GM18858 (cell line): ENCODE results near the gene AKT1.

Experiments used
- ATAC-seq: cut with Tn5 transposase; IDR thresholded peaks from one replicate; pipeline ENCODE4 v1.9.1; 2021; ENCODE audit not compliant: unreplicated experiment

The AKT1 gene

DNA sequence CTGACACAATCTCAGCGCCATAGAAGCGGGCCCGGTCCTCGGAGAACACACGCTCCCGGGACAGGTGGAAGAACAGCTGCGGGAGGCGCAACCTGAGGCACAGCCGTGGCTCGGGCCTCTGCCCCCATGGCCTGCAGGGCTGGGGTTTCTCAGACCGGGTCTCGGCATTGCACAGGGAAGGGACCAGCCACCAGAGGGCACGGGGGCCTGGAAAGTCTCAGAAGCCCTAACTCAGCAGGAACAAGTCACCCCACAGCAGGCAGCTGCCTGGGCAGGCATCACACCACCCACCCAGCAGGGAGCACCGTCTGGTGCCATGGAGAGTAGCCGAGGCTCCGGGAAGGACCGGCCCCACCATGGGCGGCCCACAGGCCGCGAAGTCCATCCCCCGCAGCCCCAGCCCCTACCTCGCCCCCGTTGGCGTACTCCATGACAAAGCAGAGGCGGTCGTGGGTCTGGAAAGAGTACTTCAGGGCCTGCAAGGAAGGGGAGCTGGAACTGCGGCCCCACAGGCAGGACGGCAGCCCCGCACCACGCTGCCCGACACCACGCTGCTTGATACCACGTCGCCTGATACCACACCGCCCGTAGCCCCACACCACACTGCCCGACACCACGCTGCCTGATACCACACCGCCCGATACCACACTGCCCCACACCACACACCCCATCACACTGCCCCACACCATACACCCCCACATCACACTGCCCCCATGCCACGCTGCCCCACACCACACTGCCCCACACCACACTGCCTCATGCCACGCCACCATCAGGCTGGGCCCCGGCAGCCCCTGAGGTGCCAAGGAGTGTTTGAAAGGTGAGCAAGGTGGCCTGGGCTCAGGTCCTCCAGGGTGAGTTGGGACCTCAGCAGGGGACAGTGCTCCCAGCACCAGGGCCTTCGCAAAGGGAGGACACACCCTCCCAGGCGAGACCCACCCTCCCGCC, 21.8 kb downstream of the AKT1 start:
- ATAC-seq: no peak

DNA sequence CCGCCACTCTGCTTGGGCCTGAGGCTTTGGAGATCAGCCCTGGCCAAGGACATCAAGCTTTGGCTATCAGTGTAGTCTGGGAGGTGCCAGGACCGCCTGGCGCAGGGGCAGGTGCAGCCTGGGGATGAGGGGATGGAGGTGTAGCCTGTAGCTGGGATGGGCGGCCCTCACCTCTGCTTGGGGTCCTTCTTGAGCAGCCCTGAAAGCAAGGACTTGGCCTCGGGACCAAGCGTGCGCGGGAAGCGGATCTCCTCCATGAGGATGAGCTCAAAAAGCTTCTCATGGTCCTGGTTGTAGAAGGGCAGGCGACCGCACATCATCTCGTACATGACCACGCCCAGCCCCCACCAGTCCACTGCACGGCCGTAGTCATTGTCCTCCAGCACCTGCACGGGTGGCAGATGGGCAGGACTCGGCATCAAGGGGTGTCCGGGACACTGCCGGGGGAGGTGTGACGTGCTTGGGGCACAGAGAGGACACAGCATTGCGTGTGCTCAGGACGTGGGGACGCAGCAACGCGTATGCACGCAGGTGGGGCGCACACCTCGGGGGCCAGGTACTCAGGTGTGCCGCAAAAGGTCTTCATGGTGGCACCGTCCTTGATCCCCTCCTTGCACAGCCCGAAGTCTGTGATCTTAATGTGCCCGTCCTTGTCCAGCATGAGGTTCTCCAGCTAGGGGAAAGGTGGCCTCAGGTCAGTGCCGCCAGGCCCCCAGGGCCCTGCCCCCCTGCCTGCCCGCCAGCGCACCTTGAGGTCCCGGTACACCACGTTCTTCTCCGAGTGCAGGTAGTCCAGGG, 22.6 kb downstream of the AKT1 start:
- no peak for ATAC-seq

DNA sequence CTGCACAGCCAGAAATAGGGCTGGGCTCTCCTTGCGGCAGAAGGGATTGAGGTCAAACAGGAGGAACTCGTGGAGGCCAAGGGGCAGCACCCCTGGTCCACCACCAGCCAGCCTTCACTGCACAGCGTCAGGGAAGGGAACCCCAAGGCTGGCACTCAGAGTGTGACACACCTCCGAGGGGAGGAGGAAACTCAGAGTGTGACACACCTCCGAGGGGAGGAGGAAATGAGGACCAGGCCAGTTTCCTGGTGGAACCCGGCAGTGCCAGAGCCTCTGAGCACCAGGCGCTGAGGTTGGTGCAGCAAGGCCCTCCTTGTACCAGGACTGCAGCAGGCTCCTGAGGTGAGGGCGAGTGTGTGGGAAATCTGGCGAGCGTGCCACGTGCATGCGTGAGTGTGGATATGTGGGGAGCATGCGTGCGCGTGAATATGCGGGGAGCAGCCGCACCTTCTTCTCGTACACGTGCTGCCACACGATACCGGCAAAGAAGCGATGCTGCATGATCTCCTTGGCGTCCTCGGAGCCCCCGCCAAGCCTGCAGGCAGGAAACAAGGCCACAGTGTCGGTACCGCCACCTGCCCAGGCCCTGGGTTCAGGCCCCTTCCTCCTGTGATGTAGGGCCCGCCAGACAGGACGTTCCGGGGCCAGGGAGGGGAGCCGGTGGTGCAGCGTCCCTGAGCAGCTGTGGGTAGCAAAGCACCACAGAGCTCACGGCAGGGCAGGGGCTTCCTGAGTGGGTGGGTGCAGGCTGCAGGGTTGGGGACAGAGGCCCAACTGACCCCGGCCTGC, 23.4 kb downstream of the AKT1 start:
- ATAC-seq: no peak

DNA sequence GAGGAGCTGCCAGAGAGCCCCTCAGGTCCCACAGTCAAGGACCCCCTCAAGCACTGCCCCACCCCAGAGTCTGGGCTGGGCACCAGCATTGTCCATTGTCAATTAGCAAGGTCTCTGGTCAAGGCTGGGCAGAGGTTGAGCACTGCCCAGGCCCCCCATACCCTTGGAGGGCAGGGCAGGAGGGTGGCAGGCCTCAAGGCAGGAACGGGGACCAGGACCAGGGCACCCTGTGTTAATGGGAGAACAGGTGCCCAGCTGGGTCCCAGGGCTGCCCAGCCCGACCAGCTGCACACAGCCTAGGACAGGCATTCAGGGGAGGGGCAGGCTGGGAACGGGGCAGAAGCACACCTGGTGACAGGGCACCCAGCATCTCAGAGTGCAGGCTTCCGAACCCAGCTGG, 24.2 kb downstream of the AKT1 start:
- no peak for ATAC-seq

DNA sequence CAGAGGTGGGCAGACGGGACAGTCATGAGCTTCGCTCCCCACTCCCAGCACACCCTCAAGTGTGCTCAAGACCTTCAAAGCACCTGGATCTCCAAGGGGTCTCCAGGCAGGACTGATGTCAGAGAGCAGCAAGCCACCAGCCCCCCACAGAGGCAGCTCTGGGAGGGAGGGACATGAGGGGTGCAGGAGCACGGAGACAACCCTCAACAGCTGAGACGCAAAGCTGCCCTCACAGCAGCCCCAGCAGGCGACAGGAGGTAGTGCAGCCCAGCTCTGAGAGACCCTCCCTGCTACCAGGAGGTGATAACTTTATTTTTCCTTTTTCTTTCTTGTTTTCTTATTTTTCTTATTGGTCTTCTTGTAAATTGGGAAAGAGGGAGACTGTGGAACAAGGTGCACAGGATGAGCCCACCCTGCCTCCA, 24.7 kb downstream of the AKT1 start:
- ATAC-seq: no peak

DNA sequence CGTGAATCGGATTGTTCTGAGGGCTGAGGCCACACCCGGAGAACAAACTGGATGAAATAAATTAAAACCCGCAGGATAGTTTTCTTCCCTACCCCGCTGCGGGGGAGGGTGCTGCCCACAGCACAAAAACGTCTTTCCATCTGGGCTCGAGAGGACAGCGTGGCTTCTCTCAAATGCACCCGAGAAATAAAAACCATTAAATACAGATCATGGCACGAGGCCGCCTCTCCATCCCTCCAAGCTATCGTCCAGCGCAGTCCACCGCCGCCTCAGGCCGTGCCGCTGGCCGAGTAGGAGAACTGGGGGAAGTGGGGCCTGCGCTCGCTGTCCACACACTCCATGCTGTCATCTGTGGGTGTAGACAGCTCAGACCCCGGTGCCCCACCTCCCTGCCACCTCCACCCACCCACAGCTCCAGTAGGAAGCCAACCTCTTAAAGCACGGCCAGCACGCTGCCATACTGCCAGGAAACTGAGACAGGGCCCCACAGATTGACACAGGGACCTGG, 25.4 kb downstream of the AKT1 start:
- ATAC-seq: no peak

DNA sequence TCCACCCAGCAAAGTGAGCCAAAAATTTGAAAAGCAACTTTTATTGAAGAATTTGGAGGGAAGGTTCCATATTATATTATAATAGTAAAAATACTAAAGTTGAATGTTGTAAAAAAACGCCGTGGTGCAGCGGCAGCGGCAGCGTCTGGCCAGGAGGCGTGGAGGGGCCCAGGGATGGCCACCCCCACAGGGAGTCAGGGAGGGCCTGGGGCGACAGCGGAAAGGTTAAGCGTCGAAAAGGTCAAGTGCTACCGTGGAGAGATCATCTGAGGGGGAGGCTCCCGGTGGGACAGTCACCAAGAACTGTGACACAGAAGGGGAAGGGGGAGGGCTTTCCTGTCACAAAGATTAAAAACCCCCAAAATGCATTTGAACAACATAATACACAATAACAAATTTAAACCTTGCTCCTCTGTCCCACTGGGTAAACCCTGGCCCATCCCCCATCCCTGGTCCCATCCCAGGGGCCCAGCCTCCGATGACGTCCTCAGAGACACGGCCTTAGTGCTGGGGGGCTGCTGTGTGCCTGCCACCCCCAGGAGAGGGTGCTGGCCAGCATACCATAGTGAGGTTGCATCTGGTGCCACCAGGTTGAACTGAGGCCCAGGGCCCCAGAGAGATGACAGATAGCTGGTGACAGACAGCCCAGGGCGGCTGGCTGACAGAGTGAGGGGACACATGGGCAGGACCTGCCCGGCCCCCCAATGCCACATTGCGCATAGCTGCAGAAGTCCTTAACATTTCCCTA, 26.1 kb downstream of the AKT1 start:
- no peak for ATAC-seq

DNA sequence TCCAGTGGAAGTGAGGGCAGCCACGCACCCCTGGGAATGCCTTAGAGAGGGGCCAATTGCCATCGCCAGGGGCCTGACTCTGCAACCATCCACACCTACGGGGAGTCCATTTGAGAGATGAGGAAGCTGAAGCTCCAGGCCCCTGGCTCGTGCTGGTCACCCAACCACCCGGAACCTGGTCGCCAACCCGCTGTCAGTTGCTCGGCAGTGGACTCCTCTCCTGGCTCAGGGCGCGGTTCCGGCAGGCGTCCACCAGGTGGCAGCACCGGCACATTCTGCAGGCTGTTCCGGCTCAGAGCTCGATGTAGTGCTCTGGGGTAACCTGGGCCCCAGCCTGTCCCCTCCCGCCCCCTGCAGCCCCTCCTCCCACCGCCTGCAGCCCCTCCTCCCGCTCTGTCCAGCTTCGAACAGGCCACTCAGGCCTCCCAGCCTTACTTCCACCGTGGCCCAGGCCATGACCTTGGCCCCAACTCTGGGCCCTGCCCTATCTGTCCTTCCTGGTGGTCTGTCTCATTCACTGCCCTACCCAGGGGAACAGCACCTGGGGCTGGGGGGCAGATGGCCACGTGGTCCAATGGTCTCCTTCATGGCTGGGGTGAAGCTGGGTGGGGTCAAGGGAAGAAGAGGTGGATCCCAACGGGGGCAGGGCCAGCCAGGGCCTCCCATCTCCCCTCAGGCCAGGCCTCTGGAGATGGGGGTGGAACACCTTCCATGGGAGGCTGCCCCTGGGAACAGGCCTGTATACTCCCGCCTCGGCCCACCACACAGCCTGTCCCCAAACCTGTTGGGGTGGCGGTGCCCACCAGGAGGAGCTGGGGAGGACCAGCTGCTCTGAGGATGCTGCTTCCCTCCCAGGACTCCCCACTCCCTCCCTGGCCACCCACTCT, 26.9 kb downstream of the AKT1 start:
- no peak for ATAC-seq

DNA sequence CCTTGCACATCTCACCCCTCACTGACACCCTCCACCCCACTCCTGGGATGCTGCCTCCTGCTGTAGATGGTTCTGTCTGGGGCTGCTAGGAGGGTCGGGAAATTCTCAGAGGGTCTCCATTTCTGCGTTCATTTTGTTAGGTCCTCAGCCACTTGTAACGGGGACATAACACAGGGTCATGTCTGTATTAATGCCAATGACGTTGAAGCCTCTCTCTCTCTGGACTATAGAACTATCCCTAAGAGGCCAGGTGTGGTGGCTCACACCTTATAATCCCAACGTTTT, 28.0 kb downstream of the AKT1 start:
- ATAC-seq: no peak

DNA sequence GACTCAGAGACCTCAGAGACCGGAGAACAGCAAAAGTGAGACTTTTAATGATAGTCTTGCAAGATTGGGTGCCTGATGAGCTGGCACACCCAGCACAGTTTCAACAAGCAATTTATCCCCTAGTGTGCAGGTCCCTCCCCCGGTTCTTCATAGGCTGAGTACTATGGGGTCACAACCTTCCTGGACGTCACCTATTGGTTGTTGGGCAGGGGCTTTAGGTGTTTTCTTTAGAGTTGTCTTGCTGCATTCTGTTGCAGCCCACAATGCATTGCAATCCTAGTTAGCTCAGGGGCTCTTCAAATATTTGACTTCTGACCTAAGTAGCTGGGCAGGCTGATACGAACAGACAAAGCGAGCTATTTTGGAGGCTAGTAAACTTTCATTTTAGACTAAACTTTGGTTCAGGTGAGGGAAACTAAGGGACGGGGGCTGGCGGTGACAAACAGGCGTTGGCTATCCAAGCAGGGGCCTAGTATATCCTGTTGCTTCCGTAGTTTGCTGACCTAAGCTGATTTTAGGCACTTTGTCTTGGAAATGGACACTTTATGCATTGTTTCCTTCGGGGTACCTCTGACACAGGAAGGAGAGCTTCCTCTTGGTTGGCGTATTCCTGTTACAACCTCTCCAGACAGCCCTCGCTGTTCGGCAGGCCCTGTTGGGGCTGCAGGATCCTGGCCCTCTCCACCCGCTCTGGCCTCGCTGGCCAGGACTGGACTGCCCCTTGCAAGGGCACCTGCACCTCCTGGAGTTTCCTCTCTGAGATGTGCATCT, 28.5 kb downstream of the AKT1 start:
- ATAC-seq: no peak

DNA sequence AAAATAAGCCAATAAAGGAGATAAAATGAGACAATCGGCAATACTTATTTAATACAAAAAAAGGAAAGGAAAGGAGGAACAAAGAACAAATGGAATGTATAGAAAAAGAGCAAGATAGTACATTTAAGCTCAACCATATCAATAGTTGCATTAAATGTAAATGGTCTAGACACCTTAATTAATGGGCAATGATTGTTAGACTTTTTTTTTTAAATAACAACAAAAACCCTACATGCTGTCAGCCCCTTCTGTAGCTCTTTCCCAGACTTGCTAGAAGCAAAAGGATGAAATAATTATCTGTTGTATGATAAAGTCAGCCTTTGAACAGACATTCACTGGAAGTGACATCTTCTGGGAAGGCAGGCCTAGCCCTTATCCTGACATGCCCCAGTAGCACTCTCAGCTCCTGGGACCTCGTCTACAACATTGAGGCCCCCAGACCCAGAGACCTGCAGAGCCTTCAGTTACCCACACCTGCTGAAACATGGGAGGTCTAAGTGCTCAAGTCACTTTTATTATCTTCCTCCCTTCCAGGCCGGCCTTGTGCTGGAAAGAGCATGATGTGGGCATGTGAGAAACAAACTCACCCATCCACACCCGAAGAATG, 29.2 kb downstream of the AKT1 start:
- no peak for ATAC-seq

DNA sequence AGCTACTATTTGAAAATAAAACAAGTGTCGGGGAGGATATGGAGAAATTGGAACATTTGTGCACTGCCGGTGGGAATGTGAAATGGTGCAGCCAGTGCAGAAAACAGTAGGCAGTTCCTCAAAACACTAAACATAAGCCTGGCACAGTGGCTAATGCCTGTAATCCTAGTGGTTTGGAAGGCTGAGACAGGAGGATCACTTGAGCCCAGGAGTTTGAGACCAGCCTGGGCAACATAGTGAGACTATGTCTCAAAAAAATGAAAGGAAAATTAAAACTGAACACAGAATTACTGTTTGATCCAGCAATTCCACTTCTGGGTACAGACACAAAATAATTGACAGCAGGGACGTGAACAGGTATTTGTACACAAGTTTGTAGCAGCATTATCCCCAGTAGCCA, 30.0 kb downstream of the AKT1 start:
- no peak for ATAC-seq

DNA sequence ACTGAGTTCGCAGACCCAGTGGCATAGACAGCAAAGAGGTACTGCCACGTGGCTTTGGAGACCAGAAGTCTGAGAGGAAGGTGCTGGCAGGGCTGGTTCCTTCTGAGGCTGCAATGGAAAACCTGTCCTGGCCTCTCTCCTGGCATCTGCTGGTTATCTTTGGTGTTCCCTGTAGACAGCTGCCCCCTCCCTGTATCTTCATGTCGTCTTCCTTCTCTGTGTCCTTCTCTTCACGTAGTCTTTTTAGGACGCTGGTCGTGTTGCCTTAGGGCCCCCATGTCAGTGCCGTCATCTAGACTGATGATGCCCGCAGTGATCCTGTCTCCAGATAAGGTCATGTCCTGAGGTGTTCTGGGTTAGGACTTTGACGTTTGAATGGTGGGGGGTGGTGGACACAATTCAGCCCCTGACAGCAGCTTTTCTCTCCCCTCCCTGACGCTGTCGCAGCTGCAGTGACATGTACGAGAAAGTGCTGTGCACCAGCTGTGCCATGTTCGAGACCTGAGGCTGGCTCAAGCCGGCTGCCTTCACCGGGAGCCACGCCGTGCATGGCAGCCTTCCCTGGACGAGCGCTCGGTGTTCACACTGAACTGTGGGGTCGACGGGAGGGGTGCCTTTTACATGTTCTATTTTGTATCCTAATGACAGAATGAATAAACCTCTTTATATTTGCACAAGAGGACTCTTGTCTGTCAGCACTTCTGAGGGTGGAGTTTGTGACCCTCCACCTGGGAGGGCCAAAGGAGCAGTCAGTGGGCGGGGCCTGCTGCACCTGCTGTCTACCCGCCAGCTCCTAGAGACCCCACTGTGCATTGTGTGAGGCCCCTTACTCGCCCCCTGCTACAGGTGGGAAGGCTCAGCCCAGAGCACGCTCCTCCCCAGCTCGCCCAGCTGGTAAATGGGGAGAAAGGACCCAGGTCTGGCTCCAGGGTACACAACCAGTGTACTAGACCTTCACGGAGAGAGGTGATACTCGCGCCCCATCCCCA, 36.3 kb downstream of the AKT1 start:
- ATAC-seq: no peak

DNA sequence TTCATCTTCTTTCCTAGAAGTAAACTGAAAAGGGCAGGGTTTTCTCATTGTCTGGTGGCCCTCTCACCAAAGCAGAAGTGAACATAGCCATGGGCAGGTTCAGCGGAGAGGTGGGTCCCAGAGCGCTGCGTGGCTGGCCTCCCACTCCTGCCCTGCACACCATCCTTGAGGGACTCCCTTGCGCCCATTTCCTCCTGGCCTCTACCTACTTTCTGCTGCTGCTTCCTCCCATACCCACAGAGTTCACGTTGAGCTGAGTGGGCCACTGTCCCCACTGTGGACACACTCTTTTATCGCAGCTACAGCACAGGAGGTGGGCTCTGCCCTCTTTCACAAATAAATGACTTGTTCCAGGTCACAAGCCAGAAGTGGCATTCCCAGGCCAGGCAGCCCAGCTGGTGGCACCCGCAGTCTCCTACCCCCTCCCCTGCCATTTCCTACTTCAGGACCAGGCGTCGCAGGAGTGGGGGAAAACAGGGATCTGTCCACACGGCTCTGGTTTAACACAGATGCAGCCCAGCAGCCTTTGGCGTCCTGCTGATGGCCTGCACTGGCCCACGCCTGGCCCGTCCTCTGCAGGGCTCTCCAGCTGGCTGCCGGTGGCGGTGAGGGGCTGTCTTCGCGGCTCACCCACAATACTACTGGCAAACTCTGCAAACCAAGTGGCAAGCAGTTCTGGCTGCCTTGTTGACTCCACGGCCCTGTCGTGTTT, 37.7 kb downstream of the AKT1 start:
- ATAC-seq: no peak

DNA sequence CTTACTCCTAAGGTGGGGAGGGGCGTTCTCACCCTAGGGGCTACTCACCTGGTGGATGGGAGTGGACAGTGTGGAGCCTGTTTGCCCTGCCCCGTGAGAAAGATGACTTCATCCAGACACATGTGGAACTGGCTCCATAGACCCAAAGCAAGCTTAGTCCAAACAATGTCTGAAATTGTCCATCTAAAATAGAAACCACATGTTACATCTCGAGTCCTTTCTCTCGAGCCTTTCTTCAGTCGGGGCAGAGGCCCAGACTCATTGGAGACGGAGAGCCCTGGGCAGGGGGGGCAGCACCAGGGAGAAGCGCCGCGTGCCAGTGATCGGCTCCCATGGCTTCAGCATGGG, 38.3 kb downstream of the AKT1 start:
- no peak for ATAC-seq

DNA sequence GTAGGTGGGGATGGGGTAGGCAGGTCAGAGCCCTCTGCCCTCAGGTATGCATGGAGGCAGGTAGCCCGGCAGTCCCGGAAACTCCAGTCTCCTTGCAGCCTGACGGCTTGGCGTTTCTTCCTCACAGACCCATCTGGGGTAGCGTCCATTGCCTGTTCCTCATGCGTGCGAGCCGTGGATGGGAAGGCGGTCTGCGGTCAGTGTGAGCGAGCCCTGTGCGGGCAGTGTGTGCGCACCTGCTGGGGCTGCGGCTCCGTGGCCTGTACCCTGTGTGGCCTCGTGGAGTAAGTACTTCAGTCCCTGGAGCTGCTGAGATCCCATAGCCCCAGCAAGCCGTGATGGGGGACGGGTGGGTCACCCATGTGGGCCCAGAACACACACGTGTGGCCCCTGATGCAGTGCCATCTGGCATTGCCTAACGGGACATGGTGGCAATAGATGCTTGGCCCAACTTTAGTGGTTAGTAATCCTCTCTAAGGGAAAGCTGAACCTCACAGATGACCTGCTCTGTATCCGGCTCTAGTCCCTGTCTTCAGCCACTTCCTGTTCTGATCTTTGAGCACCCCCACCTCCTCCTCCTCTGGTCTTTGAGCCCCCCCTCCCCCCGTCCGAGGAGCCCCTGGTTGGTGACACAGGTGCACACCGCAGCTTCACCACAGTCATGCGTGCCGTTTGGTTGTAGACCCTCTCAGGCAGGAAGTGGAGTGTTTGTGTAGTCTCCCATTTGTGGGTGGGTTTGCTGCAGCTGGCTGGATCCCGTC, 38.9 kb downstream of the AKT1 start:
- no peak for ATAC-seq
